ENCODE measurements around the gene RNLS.

GRCh38 chr10:88541116-88541626 lies 41.9 kb downstream of the RNLS start:
- TF ChIP-seq CTCF (IDR thresholded peaks at IDR 0.05; ENCODE audit: insufficient read depth, low read length, poor library complexity, severe bottlenecking) (no peak), EZH2phosphoT487 (conservative IDR thresholded peaks at IDR 0.05; ENCODE audit: low read length) (no peak)
